Left forelimb (tissue), 1 donor: ENCODE measurements around the gene CACNA1E.
"Not testable (repeated sequence)": the region's sequence is repeated elsewhere in the genome, so short reads cannot be mapped to it uniquely, and the experiment has no call there.

Experiments
- DNase-seq: peaks from one replicate; pipeline ENCODE4 v3.0.0-alpha.2; 2018; ENCODE audit warnings: low spot score

CACNA1E gene

GRCh38 chr1:181517181-181517875 is 34.0 kb downstream of the CACNA1E start:
- DNase-seq: no peak

- DNase-seq: no peak
Observed at GRCh38 chr1:181518152-181518551, 34.8 kb downstream of the CACNA1E start.

GRCh38 chr1:181522864-181523263 is 39.5 kb downstream of the CACNA1E start:
- no peak for DNase-seq

GRCh38 chr1:181525104-181525721 is 41.9 kb downstream of the CACNA1E start:
- DNase-seq: no peak

DNA sequence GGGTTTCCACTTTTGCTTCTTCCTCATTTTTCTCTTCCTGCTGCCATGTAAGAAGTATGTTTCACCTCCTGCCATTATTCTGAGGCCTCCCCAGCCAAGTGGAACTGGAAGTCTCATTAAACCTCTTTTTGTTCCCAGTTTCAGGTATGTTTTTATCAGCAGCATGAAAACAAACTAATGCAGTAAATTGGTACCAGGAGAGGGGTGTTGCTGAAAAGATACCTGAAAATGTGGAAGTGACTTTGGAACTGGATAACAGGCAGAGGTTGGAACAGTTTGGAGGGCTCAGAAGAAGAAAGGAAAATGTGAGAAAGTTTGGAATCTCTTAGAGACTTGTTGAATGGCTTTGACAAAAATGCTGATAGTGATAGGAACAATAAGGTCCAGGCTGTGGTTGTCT is 44.9 kb downstream of the CACNA1E start:
- not testable (repeated sequence) for DNase-seq

- DNase-seq: no peak
Observed at GRCh38 chr1:181531441-181531840, 48.1 kb downstream of the CACNA1E start.

DNA sequence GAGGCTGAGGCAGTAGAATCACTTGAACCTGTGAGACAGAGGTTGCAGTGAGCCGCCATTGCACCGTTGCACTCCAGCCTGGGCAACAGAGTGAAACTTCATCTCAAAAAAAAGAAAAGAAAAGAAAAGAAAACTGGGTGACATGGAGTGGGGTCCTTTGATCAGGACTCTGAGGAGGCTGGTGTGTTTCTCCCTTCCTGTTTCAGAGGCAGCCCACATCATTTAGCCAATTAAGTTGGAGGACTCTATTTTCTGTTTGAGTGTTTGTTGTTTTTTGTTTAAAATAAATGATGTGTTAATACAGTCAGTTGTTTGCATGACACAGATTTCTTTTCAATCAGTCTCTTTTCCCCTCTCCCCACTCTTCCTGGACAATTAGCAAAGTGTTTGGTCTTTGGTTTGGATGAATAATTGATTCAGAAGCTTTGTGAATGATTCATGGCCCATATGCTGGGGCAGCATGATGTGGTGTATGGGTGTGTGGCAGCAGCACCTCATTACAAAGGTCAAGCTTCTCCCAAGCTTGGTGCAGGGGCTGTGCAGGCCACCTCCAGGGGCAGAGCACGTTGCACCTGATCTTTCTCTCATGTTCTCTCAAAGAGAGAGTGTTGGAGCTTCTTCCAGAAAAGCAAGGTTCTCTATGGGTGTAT is 48.8 kb downstream of the CACNA1E start:
- no peak for DNase-seq

- no peak for DNase-seq
Observed at GRCh38 chr1:181538836-181539235, 55.5 kb downstream of the CACNA1E start.

DNA sequence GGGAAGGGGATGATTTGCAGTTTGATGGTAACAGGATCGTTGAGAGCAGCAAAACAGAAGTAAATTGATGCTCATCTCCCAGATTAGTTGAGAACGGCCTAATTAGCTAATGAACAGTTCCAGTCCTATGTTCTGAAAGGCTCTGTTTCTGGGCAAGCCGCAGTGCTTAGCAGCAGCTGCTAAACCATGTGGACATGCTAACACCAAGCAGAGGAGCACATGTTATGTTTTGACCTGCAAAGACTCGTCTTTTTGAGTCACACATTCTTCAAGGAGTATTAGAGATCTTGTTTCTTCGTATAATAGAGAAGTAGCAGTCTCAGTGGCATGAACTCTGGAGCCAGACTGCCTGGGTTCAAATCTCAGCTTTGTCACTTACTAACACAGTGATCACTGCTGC is 58.1 kb downstream of the CACNA1E start:
- no peak for DNase-seq

DNA sequence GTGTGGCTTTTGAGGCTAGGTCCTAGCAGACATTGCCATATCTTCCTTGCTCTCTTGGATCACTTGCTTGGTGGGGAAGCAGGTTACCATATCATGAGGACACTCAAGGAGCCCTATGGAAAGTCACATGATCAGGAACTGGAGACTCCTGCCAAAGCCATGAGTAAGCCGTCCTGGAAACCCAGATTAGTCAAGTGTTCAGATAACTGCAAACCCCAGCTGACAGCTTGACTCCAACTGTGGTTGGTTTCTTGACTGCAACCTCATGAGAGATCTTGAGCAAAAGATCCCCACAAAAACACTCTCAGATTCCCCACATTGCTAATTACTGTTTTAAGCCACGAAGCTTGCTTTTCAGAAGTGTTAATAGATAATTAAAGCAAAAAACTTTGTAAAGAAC is 58.6 kb downstream of the CACNA1E start:
- DNase-seq: no peak

DNA sequence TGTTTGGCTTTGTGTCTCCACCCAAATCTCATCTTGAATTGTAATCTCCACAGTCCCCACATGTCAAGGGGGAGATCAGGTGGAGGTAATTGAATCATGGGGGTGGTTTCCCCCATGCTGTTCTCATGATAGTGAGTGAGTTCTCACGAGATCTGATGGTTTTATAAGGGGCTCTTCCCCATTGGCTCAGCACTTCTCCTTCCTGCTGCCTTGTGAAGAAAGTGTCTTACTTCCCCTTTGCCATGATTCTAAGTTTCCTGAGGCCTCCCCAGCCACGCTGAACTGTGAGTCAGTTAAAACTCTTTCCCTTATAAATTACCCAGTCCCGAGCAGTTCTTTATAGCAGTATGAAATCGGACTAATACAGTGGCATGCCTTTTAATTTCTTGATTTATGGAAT is 59.1 kb downstream of the CACNA1E start:
- not testable (repeated sequence) for DNase-seq

DNA sequence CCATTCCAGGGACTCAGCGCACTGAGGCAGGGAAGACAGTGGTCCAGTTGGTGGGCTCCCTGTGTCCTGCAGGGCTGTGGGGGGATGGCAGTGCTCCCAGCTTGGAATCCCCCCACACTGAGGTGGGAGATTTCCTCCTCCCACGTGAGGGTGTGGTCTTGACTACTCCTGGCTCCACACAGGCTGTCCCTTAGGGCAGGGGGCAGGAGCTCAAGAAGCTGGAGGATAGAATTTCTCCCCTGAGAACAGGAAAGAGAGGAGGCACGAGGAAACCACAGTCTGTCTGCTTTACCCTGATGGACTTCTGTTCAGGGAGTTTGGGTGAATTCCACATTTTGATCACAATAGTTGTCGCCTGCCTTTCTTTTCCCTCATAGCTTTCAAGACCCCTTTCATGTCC is 62.1 kb downstream of the CACNA1E start:
- no peak for DNase-seq

GRCh38 chr1:181548497-181548896 is 65.2 kb downstream of the CACNA1E start:
- DNase-seq: no peak

DNA sequence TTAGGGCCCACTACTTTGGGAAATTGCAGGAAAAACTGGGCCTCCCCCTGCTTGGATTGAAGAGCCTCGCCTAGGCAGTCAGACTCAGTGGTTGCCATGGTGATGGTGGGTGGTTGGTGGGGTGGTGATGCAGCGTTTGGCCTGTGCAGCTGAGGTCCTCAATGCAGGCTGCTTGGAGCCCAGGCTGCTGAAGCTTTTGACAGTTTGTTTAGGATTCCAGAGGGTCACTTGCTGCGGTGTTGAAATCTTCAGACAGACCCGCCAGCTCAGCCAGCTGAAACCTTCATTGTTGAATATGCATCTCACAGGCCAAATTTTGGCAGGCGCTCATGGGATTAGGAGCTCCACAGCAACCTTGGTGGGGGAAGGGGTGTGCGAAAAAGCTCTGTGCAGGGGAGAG is 67.9 kb downstream of the CACNA1E start:
- DNase-seq: no peak

GRCh38 chr1:181551754-181552153 is 68.4 kb downstream of the CACNA1E start:
- DNase-seq: no peak

DNA sequence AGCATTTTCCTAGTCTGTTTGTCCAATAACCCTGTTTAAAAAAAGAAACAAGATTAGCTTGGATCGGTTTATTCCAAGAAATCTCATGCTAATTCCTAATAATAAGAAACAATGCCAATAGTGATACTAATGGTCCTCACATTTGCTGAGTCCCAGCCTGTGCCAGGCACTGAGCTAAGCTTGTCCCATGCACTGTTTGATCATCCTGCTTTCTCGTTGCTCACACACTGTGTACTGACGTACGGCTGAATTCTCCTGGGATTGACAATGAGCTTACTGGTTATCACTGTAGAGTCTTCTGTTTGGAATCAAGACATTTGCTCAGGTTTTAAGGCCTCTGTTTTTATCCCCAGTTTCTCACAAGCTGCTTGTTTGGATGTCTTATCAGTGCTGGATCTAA is 71.1 kb downstream of the CACNA1E start:
- DNase-seq: no peak

GRCh38 chr1:181556631-181557030 is 73.3 kb downstream of the CACNA1E start:
- DNase-seq: no peak

DNA sequence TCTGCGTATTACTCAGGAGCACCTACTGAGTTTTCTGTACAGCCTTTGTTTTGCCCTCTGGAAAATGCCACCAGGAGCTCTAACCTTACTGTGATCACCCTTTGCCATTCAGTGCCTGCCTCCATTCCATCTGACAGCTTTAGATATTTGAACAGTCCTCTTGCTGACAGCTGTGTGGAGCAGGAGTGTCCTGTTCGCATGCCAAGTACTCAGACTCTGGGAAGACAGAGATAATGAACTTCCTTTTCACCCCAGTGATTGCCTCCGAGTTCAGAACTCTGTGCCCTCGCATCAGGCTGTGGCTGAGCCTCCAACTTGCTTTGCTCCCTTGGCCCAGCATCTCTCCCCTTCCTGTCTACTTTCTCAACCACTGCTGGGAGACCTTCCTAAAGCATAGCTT is 74.0 kb downstream of the CACNA1E start:
- no peak for DNase-seq

GRCh38 chr1:181558416-181558815 is 75.1 kb downstream of the CACNA1E start:
- DNase-seq: no peak

GRCh38 chr1:181559142-181559541 is 75.8 kb downstream of the CACNA1E start:
- DNase-seq: no peak

DNA sequence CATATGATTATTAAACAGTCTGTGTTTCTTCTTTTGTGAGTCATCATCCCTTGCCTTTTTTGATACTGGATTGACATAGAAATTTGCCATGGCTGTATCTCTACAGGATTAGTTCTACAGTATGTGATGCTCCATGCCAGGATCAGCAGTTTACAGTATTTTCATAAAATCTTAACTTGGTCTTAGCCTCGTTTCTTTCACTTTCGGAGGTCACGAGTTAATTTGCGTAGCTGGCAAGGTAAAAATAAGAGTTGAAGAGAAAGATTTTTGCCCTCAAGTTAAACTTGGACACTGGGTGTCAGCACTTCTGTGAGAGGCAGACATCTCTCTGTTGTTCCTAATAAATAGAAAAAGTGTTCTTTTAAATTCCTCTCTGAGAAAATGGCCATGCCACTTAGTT is 79.1 kb downstream of the CACNA1E start:
- DNase-seq: no peak

- DNase-seq: no peak
Observed at GRCh38 chr1:181568736-181569135, 85.4 kb downstream of the CACNA1E start.

DNA sequence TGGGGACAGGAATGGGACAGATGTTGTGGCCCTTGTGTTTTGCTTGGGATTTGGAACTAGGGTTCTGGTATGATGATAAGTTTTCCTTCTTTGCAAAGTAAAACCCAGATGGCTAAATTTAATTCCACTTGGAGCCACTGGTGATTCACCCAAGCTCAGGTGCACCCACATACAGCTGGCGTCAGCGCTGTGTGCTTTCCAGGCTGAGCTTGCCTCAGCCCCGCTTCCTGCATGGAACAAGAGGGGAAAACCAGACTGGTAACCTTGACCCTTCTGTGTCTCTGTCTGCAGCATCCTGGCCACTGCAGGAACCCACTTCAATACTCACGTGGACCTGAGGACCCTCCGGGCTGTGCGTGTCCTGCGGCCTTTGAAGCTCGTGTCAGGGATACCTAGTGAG is 94.2 kb downstream of the CACNA1E start:
- DNase-seq: no peak

GRCh38 chr1:181583598-181583997 is 100.3 kb downstream of the CACNA1E start:
- no peak for DNase-seq
